ENCODE data around the gene MRC2. TPM values are rescaled to one million over a fixed set of nuclear protein-coding genes. Genes with fewer than 3 reads are reported as not detected.
A peak's percentile ranks its signal among the peaks of the same experiment; 100 is the strongest.

MRC2 gene
- total and polyA plus RNA-seq, 9 of the 15 experiments (the other 6 are each of a cell fraction or from before 2014, with no cell fraction given), result 0.28 to 11.5 (median 6.6) TPM

DNA sequence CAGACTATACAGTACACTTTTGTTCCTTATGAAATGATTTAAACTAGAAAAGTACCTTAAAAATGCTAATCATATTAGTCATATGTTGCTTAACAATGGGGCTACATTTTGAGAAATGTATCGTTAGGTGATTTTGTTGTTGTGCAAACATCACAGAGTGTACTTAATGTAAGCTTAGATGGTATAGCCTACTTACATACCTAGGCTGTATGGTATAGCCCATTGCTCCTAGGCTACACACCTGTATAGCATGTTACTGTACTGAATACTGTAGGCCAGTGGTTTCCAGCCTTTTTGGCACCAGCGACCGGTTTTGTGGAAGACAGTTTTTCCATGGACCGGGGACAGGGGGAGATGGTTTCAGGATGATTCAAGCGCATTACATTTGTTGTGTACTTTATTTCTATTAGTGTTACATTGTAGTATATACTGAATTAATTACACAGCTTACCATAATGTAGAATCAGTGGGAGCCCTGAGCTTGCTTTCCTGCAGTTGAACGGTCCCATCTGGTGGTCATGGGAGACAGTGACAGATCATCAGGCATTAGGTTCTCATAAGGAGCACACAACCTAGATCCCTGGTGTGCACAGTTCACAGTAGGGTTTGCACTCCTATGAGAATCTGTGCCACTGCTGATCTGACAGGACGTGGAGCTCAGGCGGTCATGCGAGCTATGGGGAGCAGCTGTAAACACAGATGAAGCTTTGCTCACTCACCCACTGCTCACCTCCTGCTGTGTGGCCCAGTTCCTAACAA lies 35.0 kb upstream of the MRC2 start (continued):
- TF ChIP-seq, protein P1, sequence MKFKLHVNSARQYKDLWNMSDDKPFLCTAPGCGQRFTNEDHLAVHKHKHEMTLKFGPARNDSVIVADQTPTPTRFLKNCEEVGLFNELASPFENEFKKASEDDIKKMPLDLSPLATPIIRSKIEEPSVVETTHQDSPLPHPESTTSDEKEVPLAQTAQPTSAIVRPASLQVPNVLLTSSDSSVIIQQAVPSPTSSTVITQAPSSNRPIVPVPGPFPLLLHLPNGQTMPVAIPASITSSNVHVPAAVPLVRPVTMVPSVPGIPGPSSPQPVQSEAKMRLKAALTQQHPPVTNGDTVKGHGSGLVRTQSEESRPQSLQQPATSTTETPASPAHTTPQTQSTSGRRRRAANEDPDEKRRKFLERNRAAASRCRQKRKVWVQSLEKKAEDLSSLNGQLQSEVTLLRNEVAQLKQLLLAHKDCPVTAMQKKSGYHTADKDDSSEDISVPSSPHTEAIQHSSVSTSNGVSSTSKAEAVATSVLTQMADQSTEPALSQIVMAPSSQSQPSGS (CRISPR knock-in tag; IDR thresholded peaks at IDR 0.05), result no peak

DNA sequence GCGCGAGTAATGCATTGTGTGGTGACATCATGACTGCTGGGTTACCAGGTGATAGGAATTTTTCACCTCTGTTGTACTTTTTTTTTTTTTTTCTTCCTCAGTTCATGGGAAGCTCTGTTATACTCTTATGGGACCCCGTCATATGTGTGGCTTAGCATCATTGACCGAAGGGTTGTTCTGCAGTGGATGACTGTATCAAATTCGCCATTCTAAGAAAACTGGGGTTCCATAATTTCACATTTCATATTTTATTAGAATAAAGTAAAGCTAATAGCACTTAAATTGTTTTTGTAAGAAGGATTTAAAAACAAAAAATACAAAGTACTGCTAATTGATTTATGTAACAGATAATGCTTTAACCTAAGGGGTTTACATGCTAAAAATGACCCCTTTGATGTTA lies 32.0 kb upstream of the MRC2 start:
- WGBS (ENCODE audit: insufficient coverage, low coverage, missing lambda C conversion rate), result 100% methylated on average over 5 of the region's 5 CpGs
- H3K9me1 ChIP-seq (ENCODE audit: control insufficient read depth, insufficient read depth, low read length), result no peaks in the 10 kb centered on the region
- no peak for FAIRE-seq
- in situ Hi-C loops (cut with MboI), result no loop called here
- BruUV-seq (replicated peaks), result no TSS peak
- H3K4me3 ChIP-seq, result no peak overlapping the region
- H3K4me1 ChIP-seq (replicated peaks in 1 of 2; ENCODE audit: control insufficient read depth in 2 of 2, insufficient read depth in 2 of 2, low read length in 2 of 2), result no peaks in the 10 kb centered on the region
- intact Hi-C loops (cut with micrococcal nuclease), result no loop called here
- no peaks in the 10 kb centered on the region for H3K79me2 ChIP-seq (ENCODE audit: control insufficient read depth, insufficient read depth, low read length)
- H3K4me2 ChIP-seq (ENCODE audit: insufficient read depth, low read length), result no peak overlapping the region
- peaks cover 55% of the 10 kb centered on the region for H3K36me3 ChIP-seq (ENCODE audit: control insufficient read depth, insufficient read depth, low read length)
- H3K9me3 ChIP-seq (replicated peaks; ENCODE audit: control insufficient read depth, insufficient read depth, low read depth, low read length), result peaks cover 11% of the 10 kb centered on the region
- no peak for ATAC-seq
- no peak overlapping the region for H2AFZ ChIP-seq (ENCODE audit: low read depth, low read length)
- no peaks in the 10 kb centered on the region for H4K20me1 ChIP-seq (replicated peaks; ENCODE audit: control insufficient read depth, insufficient read depth, low read length)
- H3K27me3 ChIP-seq (ENCODE audit: control insufficient read depth in 2 of 2, insufficient read depth in 2 of 2, low read length in 2 of 2), result no peaks in the 10 kb centered on the region
- H3K9ac ChIP-seq (ENCODE audit: insufficient read depth in 1 of 2, low read depth in 2 of 2, low read length in 2 of 2), result no peak overlapping the region
- CTCF ChIA-PET (ENCODE audit: low intra/inter-chr PET ratio), result no interaction called here
- DNase-seq (ENCODE audit: extremely low read depth in 1 of 4, low spot score in 3 of 4), result no peak
- POLR2A ChIA-PET, result no interaction called here
- H3K27ac ChIP-seq (ENCODE audit: extremely low read depth, low read depth, low read length), result no peak overlapping the region
- no peak for TF ChIP-seq MAFK (IDR thresholded peaks at IDR 0.05; ENCODE audit: low read length)
- TF ChIP-seq, protein P2, sequence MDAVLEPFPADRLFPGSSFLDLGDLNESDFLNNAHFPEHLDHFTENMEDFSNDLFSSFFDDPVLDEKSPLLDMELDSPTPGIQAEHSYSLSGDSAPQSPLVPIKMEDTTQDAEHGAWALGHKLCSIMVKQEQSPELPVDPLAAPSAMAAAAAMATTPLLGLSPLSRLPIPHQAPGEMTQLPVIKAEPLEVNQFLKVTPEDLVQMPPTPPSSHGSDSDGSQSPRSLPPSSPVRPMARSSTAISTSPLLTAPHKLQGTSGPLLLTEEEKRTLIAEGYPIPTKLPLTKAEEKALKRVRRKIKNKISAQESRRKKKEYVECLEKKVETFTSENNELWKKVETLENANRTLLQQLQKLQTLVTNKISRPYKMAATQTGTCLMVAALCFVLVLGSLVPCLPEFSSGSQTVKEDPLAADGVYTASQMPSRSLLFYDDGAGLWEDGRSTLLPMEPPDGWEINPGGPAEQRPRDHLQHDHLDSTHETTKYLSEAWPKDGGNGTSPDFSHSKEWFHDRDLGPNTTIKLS (IDR thresholded peaks at IDR 0.05; ENCODE audit: borderline replicate concordance, low read depth), result no peak
- no peak for TF ChIP-seq TCF7L2 (IDR thresholded peaks at IDR 0.05; ENCODE audit: low read depth, low read length)
- no peak for TF ChIP-seq ESRRB (CRISPR knock-in tag; IDR thresholded peaks at IDR 0.05; ENCODE audit: borderline replicate concordance)
- TF ChIP-seq ARNT (IDR thresholded peaks at IDR 0.05), result no peak
- TF ChIP-seq, protein P3, sequence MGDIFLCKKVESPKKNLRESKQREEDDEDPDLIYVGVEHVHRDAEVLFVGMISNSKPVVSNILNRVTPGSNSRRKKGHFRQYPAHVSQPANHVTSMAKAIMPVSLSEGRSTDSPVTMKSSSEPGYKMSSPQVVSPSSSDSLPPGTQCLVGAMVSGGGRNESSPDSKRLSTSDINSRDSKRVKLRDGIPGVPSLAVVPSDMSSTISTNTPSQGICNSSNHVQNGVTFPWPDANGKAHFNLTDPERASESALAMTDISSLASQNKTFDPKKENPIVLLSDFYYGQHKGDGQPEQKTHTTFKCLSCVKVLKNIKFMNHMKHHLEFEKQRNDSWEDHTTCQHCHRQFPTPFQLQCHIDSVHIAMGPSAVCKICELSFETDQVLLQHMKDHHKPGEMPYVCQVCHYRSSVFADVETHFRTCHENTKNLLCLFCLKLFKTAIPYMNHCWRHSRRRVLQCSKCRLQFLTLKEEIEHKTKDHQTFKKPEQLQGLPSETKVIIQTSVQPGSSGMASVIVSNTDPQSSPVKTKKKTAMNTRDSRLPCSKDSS (IDR thresholded peaks at IDR 0.05; ENCODE audit: low read depth, partially characterized antibody), result peak; percentile 32
- TF ChIP-seq ZNF445 (CRISPR knock-in tag; IDR thresholded peaks at IDR 0.05; ENCODE audit: low read depth), result peak; percentile 91
- TF ChIP-seq, protein P4, sequence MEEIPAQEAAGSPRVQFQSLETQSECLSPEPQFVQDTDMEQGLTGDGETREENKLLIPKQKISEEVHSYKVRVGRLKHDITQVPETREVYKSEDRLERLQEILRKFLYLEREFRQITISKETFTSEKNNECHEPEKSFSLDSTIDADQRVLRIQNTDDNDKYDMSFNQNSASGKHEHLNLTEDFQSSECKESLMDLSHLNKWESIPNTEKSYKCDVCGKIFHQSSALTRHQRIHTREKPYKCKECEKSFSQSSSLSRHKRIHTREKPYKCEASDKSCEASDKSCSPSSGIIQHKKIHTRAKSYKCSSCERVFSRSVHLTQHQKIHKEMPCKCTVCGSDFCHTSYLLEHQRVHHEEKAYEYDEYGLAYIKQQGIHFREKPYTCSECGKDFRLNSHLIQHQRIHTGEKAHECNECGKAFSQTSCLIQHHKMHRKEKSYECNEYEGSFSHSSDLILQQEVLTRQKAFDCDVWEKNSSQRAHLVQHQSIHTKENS (CRISPR knock-in tag; IDR thresholded peaks at IDR 0.05), result no peak

All from K562 (cell line).